Limb (tissue), 2 donors: ENCODE results near the gene GFRA1.

Experiments used
- DNase-seq, 2 donors: peaks; one replicate each; pipeline ENCODE4 v3.0.0-alpha.2; 2016; ENCODE audit errors: extremely low spot score in 2 of 2

The GFRA1 gene

GRCh38 chr10:116270771-116271592 is 2.0 kb downstream of the GFRA1 start:
- DNase-seq: peak in 1 of 2 donors; percentile 63

GRCh38 chr10:116270126-116270770 is 2.8 kb downstream of the GFRA1 start:
- DNase-seq: no peak

DNA sequence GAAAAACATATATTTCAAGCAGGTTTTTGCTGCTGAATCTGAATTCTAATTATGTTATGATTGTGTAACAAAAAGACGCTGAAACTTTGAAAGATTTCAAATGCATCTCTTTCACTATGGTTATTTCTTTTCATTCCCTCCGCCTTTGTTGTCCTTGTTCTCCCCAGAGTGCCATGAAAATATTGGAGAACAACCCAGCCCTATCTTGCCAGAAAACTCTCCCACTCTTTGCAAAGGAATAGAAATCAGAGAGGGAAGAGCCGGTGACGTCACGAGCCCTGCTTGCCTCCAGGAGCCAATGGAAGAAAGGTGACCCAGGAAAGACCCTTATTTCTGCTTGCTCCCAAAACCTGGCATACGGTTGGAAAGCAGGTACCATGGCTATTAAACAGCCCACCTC is 3.4 kb downstream of the GFRA1 start:
- peak in 1 of 2 donors; percentile 51 for DNase-seq

GRCh38 chr10:116268976-116269375 is 4.0 kb downstream of the GFRA1 start:
- no peak for DNase-seq

DNA sequence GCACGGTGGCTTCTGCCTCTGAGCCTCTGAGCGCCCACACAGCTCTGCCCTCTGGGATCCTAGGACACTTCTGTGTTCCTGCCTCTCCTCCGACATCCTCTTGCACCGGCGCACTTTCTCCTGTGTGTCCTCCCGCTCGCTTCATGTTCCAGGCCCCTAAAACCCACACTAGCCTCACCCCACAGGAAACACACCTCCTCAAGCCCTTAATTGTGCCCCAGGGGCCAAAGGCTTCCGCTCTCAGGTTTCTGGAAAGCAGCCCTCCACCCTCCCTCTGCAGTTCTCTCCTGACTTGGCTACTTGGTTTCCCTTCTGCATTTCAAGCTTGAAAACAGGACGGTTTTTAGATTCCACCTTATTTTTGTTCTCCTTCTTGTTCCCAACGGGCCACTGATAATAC is 7.3 kb downstream of the GFRA1 start:
- DNase-seq: no peak

- no peak for DNase-seq
These were observed 8.9 kb downstream of the GFRA1 start for GRCh38 chr10:116263870-116264655.

- DNase-seq: no peak
These were observed 10.3 kb downstream of the GFRA1 start for GRCh38 chr10:116262678-116263077.

GRCh38 chr10:116260599-116260998 is 12.4 kb downstream of the GFRA1 start:
- no peak for DNase-seq

GRCh38 chr10:116259638-116260037 is 13.4 kb downstream of the GFRA1 start:
- DNase-seq: no peak

DNA sequence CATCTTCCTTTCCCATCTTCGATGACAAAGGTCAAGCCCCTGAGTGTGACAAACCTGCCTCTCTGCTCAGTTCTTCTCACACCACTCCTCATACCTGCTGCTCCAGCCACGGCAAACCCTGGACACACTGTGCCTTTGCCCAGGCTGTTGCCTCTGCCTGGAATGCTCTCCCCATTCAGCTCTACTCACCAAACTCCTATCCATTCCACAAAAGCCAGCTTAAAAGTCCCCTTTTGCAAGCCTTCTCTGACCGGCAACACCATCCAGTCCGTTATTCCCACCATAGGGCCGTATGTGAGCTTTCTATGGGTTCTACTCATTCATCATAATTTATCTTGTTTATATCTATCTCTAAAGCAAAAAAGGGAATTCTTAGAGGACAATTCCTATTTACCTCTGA is 15.2 kb downstream of the GFRA1 start:
- DNase-seq: no peak

- DNase-seq: no peak
These were observed 16.2 kb downstream of the GFRA1 start for GRCh38 chr10:116256752-116257259.

- no peak for DNase-seq
These were observed 16.9 kb downstream of the GFRA1 start for GRCh38 chr10:116255886-116256751.

GRCh38 chr10:116254422-116255155 is 18.4 kb downstream of the GFRA1 start:
- no peak for DNase-seq

DNA sequence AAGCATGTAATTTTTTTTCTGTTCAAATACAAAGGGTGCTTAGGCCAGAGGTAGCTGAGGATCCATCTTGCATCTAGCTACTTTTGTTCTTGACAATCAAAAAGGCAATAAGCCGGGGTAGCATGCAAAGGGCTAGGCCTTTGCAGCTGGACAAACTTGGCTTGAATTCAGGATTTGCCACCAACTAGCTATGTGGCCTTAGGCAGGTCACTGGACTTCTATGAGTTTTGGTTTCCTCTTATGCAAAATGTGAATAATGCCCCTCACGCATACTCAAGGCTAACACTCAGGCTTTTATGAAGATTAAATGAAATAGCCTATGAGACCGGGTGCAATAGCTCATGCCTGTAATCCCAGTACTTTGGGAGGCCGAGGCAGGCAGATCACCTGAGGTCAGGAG is 19.3 kb downstream of the GFRA1 start:
- no peak for DNase-seq

- no peak for DNase-seq
These were observed 21.2 kb downstream of the GFRA1 start for GRCh38 chr10:116251602-116252395.

DNA sequence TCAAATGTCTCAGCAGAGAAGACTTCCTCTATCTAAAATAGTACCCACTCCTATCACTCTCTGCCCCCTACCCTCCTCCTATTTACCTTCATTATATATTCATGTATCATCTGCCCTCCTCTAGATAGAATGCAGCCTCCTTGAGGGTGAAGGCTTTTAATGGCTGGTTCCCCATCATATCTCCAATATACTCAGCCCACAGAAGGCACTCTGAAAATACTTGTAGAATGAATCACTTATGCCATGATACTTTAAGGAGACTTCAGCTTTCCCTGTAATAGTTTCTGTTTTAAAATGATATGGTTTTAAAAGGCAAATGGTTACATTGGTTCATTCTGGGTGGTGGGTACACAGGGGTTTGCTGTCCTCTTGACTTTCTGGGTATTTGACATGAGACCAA is 25.3 kb downstream of the GFRA1 start:
- no peak for DNase-seq

DNA sequence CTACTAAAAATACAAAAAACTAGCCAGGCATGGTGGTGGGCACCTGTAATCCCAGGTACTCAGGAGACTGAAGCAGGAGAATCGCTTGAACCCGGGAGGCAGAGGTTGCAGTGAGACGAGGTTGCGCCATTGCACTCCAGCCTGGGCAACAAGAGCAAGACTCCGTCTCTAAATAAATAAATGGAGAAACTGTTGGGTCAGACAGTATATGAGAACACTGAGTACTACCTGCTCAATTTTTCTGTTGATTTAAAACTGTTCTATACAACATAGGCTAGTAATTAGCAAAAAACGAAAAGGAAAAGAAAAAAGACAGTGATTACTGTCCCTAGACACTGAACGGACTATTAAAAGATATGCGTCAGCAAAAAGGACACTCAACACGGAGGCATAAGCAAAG is 26.7 kb downstream of the GFRA1 start:
- DNase-seq: no peak

GRCh38 chr10:116245156-116245555 is 27.9 kb downstream of the GFRA1 start:
- no peak for DNase-seq

GRCh38 chr10:116241642-116242410 is 31.2 kb downstream of the GFRA1 start:
- DNase-seq: no peak
